Activated CD4-positive, alpha-beta T cell treated with anti-CD3 and anti-CD28 coated beads, Interleukin-2, amount 50 U/mL, for 24 hours (primary cell): ENCODE results near the gene PHKG2.

Experiments
- DNase-seq, 2 donors: peaks; one replicate each; pipeline ENCODE4 v3.0.0-alpha.2; 2020; ENCODE audit warnings: low read depth in 1 of 2, low spot score in 1 of 2

Gene PHKG2

GRCh38 chr16:30755955-30756780, 7.9 kb downstream of the PHKG2 start:
- DNase-seq = no peak

- DNase-seq = no peak
Observed at GRCh38 chr16:30756781-30757100, 8.5 kb downstream of the PHKG2 start.

GRCh38 chr16:30757316-30757715, 9.1 kb downstream of the PHKG2 start:
- DNase-seq = no peak

- DNase-seq = no peak
Observed at GRCh38 chr16:30758988-30759491, 10.8 kb downstream of the PHKG2 start.

GRCh38 chr16:30760001-30760559, 11.9 kb downstream of the PHKG2 start:
- DNase-seq = no peak

GRCh38 chr16:30760577-30761426, 12.6 kb downstream of the PHKG2 start:
- DNase-seq = no peak

- no peak for DNase-seq
Observed at GRCh38 chr16:30761427-30761927, 13.3 kb downstream of the PHKG2 start.

GRCh38 chr16:30761928-30762902, 14.0 kb downstream of the PHKG2 start, which contains the start of the genes CFAP119 and RNF40:
Gene CFAP119, minus strand, starts transcription at chr16:30762062. Its CDS starts 314 bp downstream, at chr16:30761748.
Gene RNF40, plus strand, starts transcription at chr16:30762322. Its CDS starts 224 bp downstream, at chr16:30762546.
- peak; percentile 70 to 87 for DNase-seq

- no peak for DNase-seq
Observed at GRCh38 chr16:30762991-30763725, 14.9 kb downstream of the PHKG2 start.

GRCh38 chr16:30764086-30764485, 15.9 kb downstream of the PHKG2 start:
- no peak for DNase-seq

GRCh38 chr16:30764816-30765465, 16.7 kb downstream of the PHKG2 start:
- no peak for DNase-seq

GRCh38 chr16:30766206-30766932, 18.1 kb downstream of the PHKG2 start:
- no peak for DNase-seq

GRCh38 chr16:30766933-30767284, 18.7 kb downstream of the PHKG2 start:
- DNase-seq = no peak

GRCh38 chr16:30767767-30768465, 19.7 kb downstream of the PHKG2 start:
- DNase-seq = no peak

- DNase-seq = no peak
Observed at GRCh38 chr16:30768583-30769181, 20.5 kb downstream of the PHKG2 start.

GRCh38 chr16:30769379-30770089, 21.3 kb downstream of the PHKG2 start:
- no peak for DNase-seq

GRCh38 chr16:30771726-30772125, 23.5 kb downstream of the PHKG2 start:
- no peak for DNase-seq
